HG03520 (cell line): Measurements from ENCODE around the gene ARHGEF12.

ENCODE experiments used
- ATAC-seq: cut with Tn5 transposase; IDR thresholded peaks from one replicate; pipeline ENCODE4 v1.9.1; 2021; ENCODE audit warnings: mild to moderate bottlenecking, moderate library complexity; ENCODE audit not compliant: unreplicated experiment

The ARHGEF12 gene

DNA sequence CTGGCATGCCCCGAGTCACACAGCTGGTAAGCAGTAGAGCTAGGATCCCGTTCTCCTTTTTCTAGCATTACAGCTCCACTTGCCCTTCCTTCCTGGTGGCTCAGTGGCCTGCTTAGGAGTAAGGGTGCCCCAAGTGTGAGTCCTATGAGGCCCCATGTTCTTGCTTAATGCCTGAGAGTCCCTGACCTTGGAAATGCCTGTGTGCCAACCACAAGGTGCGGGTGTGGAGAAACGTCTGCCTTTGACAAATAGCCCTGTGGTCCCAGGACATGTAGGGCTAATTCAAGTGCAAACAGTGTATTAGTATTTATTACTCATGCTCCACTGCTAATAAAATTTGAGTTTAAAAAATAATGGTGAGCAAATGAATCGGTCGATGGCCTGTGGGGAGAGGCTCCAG lies 193.7 kb downstream of the ARHGEF12 start:
- ATAC-seq = no peak

DNA sequence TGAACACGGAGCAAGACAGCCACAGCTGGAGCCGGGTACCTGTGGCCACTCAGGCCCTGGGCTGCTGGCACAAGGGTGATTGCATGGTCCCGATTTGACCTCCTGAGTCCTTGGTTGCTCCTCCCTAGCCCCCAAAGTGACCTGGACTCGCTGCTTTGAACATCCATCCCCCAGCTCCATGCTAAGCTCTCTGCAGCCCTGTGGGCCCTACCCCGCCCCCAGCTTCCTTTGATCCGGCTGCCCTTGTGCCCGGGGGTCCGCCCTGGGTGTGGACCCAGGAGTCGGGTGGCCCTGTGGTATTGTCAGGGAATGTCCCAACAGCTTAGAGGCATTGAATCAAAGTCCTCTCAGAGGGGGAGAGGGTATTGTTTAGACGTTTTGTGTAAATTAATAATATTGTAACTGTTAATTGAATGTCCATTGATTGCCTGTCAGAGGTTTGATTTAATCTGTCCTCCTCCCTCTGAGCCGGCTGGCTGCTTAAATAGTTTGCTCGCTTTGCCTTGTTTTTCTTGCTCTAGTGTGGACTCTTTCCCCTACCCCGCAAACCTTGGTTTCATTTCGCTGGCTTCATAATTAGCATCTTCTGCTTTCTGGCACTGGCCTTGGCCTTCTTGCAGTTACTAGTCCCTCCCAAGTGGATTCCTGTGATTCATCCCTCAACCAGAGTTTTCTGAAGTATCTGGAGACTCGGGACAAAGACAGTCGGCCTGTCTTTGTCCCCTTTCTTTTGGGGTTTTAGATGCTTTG lies 196.0 kb downstream of the ARHGEF12 start:
- ATAC-seq = no peak

GRCh38 chr11:120532832-120533196 lies 196.6 kb downstream of the ARHGEF12 start:
- ATAC-seq = no peak

GRCh38 chr11:120536091-120536796 lies 200.0 kb downstream of the ARHGEF12 start:
- ATAC-seq = no peak

DNA sequence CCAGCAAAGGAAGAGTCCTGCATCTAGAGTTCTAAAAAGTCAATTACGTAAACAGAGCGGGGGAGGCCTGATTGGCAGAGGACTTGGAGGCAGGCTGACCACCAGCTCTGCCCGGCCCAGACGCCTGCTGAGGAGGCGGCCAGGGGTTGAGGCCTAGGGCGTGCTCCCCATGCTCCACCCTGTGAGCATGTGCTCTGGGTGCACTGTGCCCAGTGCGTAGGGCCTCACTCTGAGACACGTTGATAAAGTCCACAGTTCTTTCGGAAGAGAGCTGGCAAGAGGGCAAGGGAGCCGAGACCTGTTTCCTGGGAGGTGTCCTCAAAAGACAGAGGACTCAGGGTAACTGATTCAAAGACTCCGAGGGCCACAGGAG lies 200.6 kb downstream of the ARHGEF12 start:
- ATAC-seq = no peak

GRCh38 chr11:120537996-120538395 lies 201.8 kb downstream of the ARHGEF12 start:
- no peak for ATAC-seq

GRCh38 chr11:120538707-120539106 lies 202.5 kb downstream of the ARHGEF12 start:
- no peak for ATAC-seq
